Neural crest cell (in vitro differentiated cells): ENCODE data around the gene XPNPEP2. TPM values are rescaled to one million over a fixed set of nuclear protein-coding genes. Genes with fewer than 3 reads are reported as not detected.
A peak's percentile ranks its signal among the peaks of the same experiment; 100 is the strongest.

Experiments used
- DNase-seq: peaks from one replicate; pipeline ENCODE4 v3.0.0; 2021; ENCODE audit warnings: low read depth, mixed read lengths, low spot score
- H3K27ac Mint-ChIP-seq: one replicate; pipeline ENCODE4 v1.8.0; 2021; ENCODE audit warnings: mild to moderate bottlenecking, mixed read lengths; ENCODE audit not compliant: unreplicated experiment
- H3K27me3 Mint-ChIP-seq: 2 replicates; pipeline ENCODE4 v1.8.0; 2021; ENCODE audit warnings: low read depth, mild to moderate bottlenecking, mixed read lengths
- H3K36me3 Mint-ChIP-seq: 2 replicates; pipeline ENCODE4 v1.8.0; 2021; ENCODE audit warnings: low read depth, mild to moderate bottlenecking, mixed read lengths
- H3K4me1 Mint-ChIP-seq: 2 replicates; pipeline ENCODE4 v1.8.0; 2021; ENCODE audit warnings: mixed read lengths
- H3K4me3 Mint-ChIP-seq: one replicate; pipeline ENCODE4 v1.8.0; 2021; ENCODE audit warnings: mild to moderate bottlenecking, mixed read lengths
- H3K9me3 Mint-ChIP-seq: 2 replicates; pipeline ENCODE4 v1.8.0; 2021; ENCODE audit warnings: mixed read lengths
- CTCF ChIP-seq: fragments of 200-600 bp; sonication (generic); conservative IDR thresholded peaks from 2 replicates; pipeline ENCODE4 v1.5.0; 2021; ENCODE audit warnings: antibody characterized with exemption, mild to moderate bottlenecking
- long read RNA-seq: library from polyadenylated mRNA; unstranded; transcript quantifications from one replicate; pipeline ENCODE4 v2.0.0, GENCODE V29; 2020
- total RNA-seq: library from RNA; stranded (reverse); gene quantifications from 2 replicates; pipeline ENCODE4 v1.2.1, GENCODE V29; 2021

Gene XPNPEP2, protein sequence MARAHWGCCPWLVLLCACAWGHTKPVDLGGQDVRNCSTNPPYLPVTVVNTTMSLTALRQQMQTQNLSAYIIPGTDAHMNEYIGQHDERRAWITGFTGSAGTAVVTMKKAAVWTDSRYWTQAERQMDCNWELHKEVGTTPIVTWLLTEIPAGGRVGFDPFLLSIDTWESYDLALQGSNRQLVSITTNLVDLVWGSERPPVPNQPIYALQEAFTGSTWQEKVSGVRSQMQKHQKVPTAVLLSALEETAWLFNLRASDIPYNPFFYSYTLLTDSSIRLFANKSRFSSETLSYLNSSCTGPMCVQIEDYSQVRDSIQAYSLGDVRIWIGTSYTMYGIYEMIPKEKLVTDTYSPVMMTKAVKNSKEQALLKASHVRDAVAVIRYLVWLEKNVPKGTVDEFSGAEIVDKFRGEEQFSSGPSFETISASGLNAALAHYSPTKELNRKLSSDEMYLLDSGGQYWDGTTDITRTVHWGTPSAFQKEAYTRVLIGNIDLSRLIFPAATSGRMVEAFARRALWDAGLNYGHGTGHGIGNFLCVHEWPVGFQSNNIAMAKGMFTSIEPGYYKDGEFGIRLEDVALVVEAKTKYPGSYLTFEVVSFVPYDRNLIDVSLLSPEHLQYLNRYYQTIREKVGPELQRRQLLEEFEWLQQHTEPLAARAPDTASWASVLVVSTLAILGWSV
- total RNA-seq: 0.32 and 0.40 TPM in 2 replicates
- long read RNA-seq: 0 reads

- Mint-ChIP-seq H3K27me3 (no peaks in the 10 kb centered on the region), H3K4me1 (peaks cover 25% of the 10 kb centered on the region), H3K9me3 (peaks cover 3% of the 10 kb centered on the region), H3K36me3 (no peaks in the 10 kb centered on the region), H3K27ac (peak within 1 kb of the TSS; percentile 19), H3K4me3 (no peak within 1 kb of the TSS)
- no peak for TF ChIP-seq CTCF
- no peak for DNase-seq
Measured at GRCh38 chrX:129738466-129739308, at the start of gene XPNPEP2. XPNPEP2 (plus strand) TSS chrX:129738979; CDS start chrX:129739214, 235 bp downstream.

DNA sequence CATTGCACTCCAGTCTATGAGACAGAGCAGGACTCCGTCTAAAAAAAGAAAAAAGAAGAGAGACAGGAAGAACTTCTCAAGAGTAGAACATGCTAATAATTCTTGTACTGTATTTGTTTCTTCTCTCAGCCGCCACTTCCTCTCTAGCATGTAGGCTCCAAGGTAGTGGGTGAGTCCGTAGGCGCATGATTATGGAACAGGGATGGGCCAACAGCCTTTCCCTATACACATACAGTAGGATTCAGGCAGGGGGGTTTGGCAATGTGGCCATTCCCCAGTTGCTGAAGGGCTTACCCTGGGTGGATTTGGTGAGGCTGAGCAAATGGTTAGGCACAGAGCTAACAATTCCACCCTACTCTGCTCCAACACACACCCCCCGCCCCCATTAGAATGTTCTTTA lies 49.0 kb upstream of the XPNPEP2 start:
- no peak for TF ChIP-seq CTCF
- H3K27me3 Mint-ChIP-seq: no peaks in the 10 kb centered on the region
- H3K36me3 Mint-ChIP-seq: no peaks in the 10 kb centered on the region
- H3K4me3 Mint-ChIP-seq: no peak overlapping the region
- no peak for DNase-seq
- no peaks in the 10 kb centered on the region for H3K9me3 Mint-ChIP-seq
- peaks cover 10% of the 10 kb centered on the region for H3K4me1 Mint-ChIP-seq
- no peak overlapping the region for H3K27ac Mint-ChIP-seq

DNA sequence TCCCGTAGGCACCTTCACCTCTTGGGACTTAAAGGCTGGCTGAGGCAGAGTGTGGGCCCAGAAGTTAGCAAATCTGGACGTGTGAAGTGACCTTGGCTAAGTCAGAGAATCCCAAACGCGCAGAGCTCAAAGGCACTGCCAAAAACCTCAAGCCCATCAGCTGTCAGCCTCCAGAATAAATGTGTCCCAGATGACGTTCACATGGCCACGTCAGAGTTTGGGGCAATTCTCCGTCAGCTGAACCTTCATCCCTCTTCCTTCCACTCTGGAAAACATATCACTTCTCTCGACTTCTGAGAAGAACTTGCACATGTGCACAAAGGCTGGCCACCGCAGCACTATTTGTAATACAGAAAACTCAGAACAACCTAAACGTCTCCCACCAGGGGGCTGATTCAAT lies 48.3 kb upstream of the XPNPEP2 start:
- H3K4me3 Mint-ChIP-seq: no peak overlapping the region
- no peak for TF ChIP-seq CTCF
- no peak overlapping the region for H3K27ac Mint-ChIP-seq
- peaks cover 10% of the 10 kb centered on the region for H3K4me1 Mint-ChIP-seq
- no peaks in the 10 kb centered on the region for H3K36me3 Mint-ChIP-seq
- no peaks in the 10 kb centered on the region for H3K27me3 Mint-ChIP-seq
- DNase-seq: no peak
- peaks cover 4% of the 10 kb centered on the region for H3K9me3 Mint-ChIP-seq

- no peaks in the 10 kb centered on the region for H3K27me3 Mint-ChIP-seq
- H3K9me3 Mint-ChIP-seq: peaks cover 4% of the 10 kb centered on the region
- no peak overlapping the region for H3K27ac Mint-ChIP-seq
- no peak for DNase-seq
- H3K36me3 Mint-ChIP-seq: no peaks in the 10 kb centered on the region
- no peak overlapping the region for H3K4me3 Mint-ChIP-seq
- H3K4me1 Mint-ChIP-seq: peaks cover 5% of the 10 kb centered on the region
- TF ChIP-seq CTCF: no peak
Measured at GRCh38 chrX:129693354-129693753, 45.4 kb upstream of the XPNPEP2 start.

GRCh38 chrX:129694805-129695204 lies 44.0 kb upstream of the XPNPEP2 start:
- Mint-ChIP-seq H3K27ac (no peak overlapping the region), H3K4me1 (peaks cover 5% of the 10 kb centered on the region), H3K4me3 (no peak overlapping the region), H3K27me3 (no peaks in the 10 kb centered on the region), H3K9me3 (peaks cover 4% of the 10 kb centered on the region), H3K36me3 (no peaks in the 10 kb centered on the region)
- DNase-seq: no peak
- TF ChIP-seq CTCF: no peak
